Activated T-cell treated with anti-CD3 and anti-CD28 coated beads, Interleukin-2, amount 50 U/mL, for 24 hours (primary cell): ENCODE results near the gene KPNB1.
A peak's percentile ranks its signal among the peaks of the same experiment; 100 is the strongest.

Experiments
- DNase-seq: peaks from one replicate; pipeline ENCODE4 v3.0.0-alpha.2; 2020
- H3K27ac Mint-ChIP-seq: 2 replicates; pipeline ENCODE4 v1.8.0; 2020; ENCODE audit warnings: mild to moderate bottlenecking, mixed read lengths
- H3K27me3 Mint-ChIP-seq: 2 replicates; pipeline ENCODE4 v1.8.0; 2020; ENCODE audit warnings: mixed read lengths
- H3K36me3 Mint-ChIP-seq: 2 replicates; pipeline ENCODE4 v1.8.0; 2020; ENCODE audit warnings: low read depth, mixed read lengths
- H3K4me1 Mint-ChIP-seq: 2 replicates; pipeline ENCODE4 v1.8.0; 2020; ENCODE audit warnings: low read depth, mixed read lengths
- H3K4me3 Mint-ChIP-seq: 2 replicates; pipeline ENCODE4 v1.8.0; 2020; ENCODE audit warnings: mild to moderate bottlenecking, moderate library complexity, mixed read lengths
- H3K9me3 Mint-ChIP-seq: 2 replicates; pipeline ENCODE4 v1.8.0; 2020; ENCODE audit warnings: mixed read lengths

KPNB1 gene

DNA sequence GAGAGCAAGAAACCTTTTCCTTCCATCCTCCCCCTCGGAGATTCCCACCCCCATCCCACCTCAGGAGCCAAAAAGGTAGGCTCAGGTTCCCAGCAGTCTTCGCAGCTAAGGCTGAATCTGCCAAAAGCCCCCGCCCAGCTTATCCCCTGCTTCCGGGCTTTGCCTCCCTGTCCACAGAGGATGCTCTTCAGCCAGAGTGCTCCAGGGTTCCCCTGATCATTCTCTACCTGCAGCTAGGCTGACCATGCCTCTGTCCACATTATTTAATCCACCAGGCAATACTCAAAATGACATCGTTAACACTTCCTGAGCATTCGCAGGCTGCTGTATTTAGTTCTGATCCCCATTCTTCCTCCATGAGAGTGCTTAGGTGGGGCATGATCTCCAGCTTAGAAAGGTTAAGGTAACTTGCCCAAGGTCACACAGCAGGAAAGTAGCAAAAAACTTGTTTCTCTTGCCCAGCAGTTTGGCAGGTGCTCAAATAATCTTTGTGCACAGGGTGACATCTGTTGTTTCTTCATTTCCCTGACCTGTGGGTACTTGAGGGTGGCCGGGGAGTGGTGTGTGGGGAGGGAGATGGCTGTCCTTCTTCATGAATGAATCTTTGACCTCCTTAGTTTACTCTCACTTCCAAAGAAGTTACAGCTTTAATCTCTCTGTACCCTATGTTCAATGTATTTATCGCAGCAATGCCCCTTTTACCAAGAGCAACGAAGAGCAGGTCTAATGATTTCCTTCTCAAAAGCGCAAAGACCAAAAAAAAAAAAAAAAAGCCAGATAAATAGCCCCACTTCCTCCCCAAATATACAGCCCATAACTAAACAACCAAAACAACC is 43.4 kb downstream of the KPNB1 start:
- Mint-ChIP-seq H3K4me3 (peak overlapping the region; percentile 82), H3K36me3 (peaks cover 25% of the 10 kb centered on the region), H3K27me3 (no peaks in the 10 kb centered on the region), H3K9me3 (no peaks in the 10 kb centered on the region), H3K4me1 (peaks cover 56% of the 10 kb centered on the region), H3K27ac (peak overlapping the region; percentile 89)
- DNase-seq = no peak

- Mint-ChIP-seq H3K4me3 (peak within 1 kb of the TSS; percentile 82), H3K27me3 (no peaks in the 10 kb centered on the region), H3K36me3 (peaks cover 32% of the 10 kb centered on the region), H3K4me1 (peaks cover 64% of the 10 kb centered on the region), H3K9me3 (no peaks in the 10 kb centered on the region), H3K27ac (peak within 1 kb of the TSS; percentile 92)
- DNase-seq = peak; percentile 80
Observed at GRCh38 chr17:47693731-47694580, 44.2 kb downstream of the KPNB1 start, which contains the start of gene TBKBP1. Gene TBKBP1 (plus strand): TSS chr17:47694161. CDS start chr17:47696113, 1,952 bp downstream.

- Mint-ChIP-seq H3K27ac (peak overlapping the region; percentile 92), H3K36me3 (peaks cover 36% of the 10 kb centered on the region), H3K4me3 (peak overlapping the region; percentile 81), H3K4me1 (peaks cover 71% of the 10 kb centered on the region), H3K9me3 (no peaks in the 10 kb centered on the region), H3K27me3 (no peaks in the 10 kb centered on the region)
- peak; percentile 81 for DNase-seq
Observed at GRCh38 chr17:47694581-47695428, 45.1 kb downstream of the KPNB1 start.

GRCh38 chr17:47695429-47696376 is 46.0 kb downstream of the KPNB1 start:
- Mint-ChIP-seq H3K27me3 (no peaks in the 10 kb centered on the region), H3K9me3 (no peaks in the 10 kb centered on the region), H3K36me3 (peaks cover 42% of the 10 kb centered on the region), H3K4me3 (peak overlapping the region; percentile 81), H3K27ac (peak overlapping the region; percentile 92), H3K4me1 (peaks cover 68% of the 10 kb centered on the region)
- no peak for DNase-seq

DNA sequence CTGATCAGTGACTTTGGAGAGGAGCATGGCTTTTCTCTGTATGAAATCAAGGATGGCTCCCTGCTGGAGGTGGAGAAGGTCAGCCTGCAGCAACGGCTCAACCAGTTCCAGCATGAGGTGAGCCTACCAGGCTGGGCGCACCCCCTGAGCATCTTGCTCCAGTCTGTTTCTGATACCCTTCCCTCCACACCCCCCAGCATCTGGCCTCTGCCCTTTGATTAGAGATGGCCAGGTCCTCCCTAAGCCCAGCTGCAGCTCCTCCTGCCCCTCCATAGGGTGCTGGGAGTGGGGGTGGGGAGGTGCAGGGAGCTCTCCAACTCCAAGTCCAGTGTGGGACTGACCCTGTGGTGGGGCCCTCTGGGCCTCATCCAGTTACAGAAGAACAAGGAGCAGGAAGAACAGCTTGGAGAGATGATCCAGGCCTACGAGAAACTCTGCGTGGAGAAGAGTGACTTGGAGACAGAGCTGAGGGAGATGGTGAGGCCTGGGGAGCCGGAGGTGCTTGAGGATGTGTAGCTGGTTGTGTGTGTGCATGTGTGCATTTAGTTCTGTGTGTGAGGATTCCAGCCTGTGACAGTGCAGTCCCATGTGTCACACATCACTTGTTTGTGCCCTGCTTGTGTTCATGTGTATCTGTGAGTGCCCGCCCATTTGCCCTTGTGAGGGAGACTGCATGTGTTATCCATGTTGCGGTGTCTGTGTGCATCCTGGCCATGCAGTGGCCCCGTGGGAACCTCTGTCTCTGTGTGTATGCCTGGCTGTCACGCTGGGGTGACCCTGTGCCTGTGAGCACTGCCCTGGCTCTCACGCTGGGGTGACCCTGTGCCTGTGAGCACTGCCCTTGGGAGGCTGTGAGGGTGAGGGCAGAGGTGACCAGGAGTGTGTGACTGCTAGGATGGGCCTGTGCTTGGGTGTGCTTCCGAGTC is 47.3 kb downstream of the KPNB1 start:
- Mint-ChIP-seq H3K27ac (peak overlapping the region; percentile 74), H3K27me3 (no peaks in the 10 kb centered on the region), H3K9me3 (no peaks in the 10 kb centered on the region), H3K36me3 (peaks cover 52% of the 10 kb centered on the region), H3K4me1 (peaks cover 77% of the 10 kb centered on the region), H3K4me3 (peak overlapping the region; percentile 81)
- no peak for DNase-seq

- peak overlapping the region; percentile 72 for H3K27ac Mint-ChIP-seq
- H3K4me3 Mint-ChIP-seq = no peak overlapping the region
- peaks cover 76% of the 10 kb centered on the region for H3K4me1 Mint-ChIP-seq
- H3K27me3 Mint-ChIP-seq = no peaks in the 10 kb centered on the region
- DNase-seq = no peak
- peaks cover 59% of the 10 kb centered on the region for H3K36me3 Mint-ChIP-seq
- H3K9me3 Mint-ChIP-seq = no peaks in the 10 kb centered on the region
Observed at GRCh38 chr17:47697906-47698711, 48.4 kb downstream of the KPNB1 start.

DNA sequence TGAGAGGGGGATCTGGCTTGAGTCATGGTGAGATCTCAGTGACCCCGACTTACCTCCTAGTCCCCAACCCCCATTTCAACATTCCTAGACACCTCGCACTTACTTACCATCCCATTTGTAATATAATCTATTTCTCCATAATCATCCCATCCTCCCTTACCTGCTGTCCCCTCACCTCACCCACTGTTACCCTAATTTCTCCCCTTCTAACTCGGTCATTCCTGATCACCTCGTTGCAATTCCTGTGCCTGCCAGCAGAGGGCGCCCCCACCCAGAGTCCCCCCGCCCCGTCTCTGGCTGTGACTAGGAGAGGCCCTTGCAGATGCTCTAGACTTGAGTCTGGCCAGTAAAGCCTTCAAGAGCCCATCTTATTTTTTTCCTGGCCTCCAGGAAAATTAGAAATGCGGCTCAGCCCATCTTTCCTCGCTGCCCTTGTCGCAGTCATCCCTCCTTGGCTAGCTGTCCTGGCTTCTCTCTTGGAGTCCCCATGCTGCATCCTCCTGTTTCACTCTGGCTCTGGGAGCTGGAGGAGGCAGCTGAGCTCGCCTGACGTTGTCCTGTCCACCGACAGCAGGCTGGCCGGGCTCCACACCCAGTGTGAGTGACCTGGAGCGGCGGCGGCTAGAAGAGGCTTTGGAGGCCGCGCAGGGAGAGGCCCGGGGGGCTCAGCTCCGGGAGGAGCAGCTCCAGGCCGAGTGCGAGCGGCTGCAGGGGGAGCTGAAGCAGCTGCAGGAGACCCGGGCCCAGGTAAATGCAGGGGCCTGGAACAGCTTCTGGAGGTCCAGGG is 49.2 kb downstream of the KPNB1 start:
- Mint-ChIP-seq H3K4me1 (peaks cover 80% of the 10 kb centered on the region), H3K36me3 (peaks cover 62% of the 10 kb centered on the region), H3K4me3 (peak overlapping the region; percentile 25), H3K9me3 (no peaks in the 10 kb centered on the region), H3K27me3 (no peaks in the 10 kb centered on the region), H3K27ac (peak overlapping the region; percentile 79)
- DNase-seq = peak; percentile 93

DNA sequence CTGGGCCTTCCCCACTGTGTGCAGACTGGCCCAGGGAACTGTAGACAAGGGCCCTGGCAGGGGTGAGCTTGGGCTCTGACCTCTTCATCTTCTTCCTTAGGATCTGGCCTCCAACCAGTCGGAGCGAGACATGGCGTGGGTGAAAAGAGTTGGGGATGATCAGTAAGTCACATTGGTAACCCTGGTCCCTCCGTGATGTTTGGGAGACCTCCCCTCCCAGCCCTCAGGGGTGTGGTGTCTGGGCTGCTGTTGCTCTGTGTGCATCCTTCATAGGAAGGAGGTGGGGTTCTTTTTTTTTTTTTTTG is 49.8 kb downstream of the KPNB1 start:
- no peak for DNase-seq
- Mint-ChIP-seq H3K36me3 (peaks cover 63% of the 10 kb centered on the region), H3K4me3 (no peak overlapping the region), H3K9me3 (no peaks in the 10 kb centered on the region), H3K4me1 (peaks cover 85% of the 10 kb centered on the region), H3K27me3 (no peaks in the 10 kb centered on the region), H3K27ac (peak overlapping the region; percentile 79)

DNA sequence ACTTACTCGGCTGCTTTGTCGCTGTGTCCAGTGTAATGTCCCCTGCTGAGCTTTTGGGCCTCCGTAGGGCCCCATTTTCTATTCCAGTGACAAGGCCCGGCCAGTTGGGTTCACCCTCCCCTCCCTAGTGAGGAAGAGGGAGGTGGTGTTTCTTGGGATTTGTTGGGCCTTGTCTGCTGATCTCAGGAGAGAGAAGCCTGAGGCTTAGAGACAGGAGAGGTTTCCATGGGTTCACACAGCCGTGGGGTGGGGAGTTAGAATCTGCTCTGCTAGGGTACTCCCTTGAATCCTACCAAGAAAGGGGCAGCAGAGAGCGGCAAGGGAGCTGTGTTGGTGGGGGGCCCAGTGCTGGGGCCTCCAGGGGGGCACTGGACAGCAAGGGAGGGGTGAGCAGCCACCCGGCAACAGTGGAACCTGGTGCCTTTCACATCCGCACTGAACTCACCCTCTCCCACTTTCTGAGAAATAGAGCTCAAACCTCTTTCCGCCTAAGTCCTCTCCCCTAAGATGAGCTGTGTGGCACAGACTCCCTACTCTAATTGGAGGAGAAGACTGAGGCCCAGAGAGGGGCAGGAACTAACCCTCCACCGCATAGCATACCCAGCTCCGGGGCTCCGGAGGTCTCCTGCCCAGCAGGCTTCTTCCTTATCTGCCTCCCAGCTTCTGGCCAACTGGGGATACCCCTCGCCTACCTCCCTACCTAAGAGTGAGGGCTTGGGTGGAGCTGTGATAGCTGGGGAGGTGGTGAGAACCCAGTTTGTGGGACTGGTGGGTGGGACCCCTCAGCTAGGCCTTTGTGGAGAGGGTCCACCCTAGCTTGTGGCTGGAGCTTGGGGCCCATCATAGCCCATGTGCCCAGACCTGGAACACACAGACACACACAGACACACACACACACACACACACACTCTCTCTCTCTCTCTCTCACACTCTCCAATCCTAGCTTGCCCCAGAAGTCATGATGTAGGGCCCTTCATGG is 51.0 kb downstream of the KPNB1 start:
- Mint-ChIP-seq H3K9me3 (no peaks in the 10 kb centered on the region), H3K4me3 (peak overlapping the region; percentile 59), H3K27me3 (no peaks in the 10 kb centered on the region), H3K27ac (peak overlapping the region; percentile 92), H3K36me3 (peaks cover 65% of the 10 kb centered on the region), H3K4me1 (peaks cover 87% of the 10 kb centered on the region)
- no peak for DNase-seq

DNA sequence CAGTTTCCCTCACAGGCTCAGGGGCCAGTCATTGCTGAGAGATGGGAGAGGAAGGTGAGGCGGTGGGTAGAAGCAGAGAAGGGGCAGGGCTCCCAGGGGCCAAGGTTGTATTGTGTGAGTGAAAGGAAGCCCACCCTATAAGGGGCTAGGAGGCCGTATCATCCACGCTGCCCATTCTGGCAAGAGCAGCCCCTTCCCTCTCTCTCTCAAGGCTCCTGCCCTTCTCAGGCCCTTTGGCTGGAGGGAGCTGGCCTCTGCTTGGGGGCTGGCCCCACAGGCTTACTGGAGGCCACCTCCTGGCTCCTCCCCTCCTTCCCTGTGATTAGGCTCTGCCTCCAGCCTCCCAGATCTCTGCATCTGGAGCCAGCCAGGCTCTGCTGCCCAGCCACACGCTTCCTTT is 51.9 kb downstream of the KPNB1 start:
- peak overlapping the region; percentile 59 for H3K4me3 Mint-ChIP-seq
- no peaks in the 10 kb centered on the region for H3K27me3 Mint-ChIP-seq
- H3K9me3 Mint-ChIP-seq = no peaks in the 10 kb centered on the region
- no peak for DNase-seq
- H3K4me1 Mint-ChIP-seq = peaks cover 88% of the 10 kb centered on the region
- H3K27ac Mint-ChIP-seq = peak overlapping the region; percentile 92
- peaks cover 59% of the 10 kb centered on the region for H3K36me3 Mint-ChIP-seq
